ENCODE data around the gene POLR1D. TPM values are rescaled to one million over a fixed set of nuclear protein-coding genes. Genes with fewer than 3 reads are reported as not detected.

POLR1D gene
- total RNA-seq, 2 donors from 2014 or later: 56.0 to 178 TPM

DNA sequence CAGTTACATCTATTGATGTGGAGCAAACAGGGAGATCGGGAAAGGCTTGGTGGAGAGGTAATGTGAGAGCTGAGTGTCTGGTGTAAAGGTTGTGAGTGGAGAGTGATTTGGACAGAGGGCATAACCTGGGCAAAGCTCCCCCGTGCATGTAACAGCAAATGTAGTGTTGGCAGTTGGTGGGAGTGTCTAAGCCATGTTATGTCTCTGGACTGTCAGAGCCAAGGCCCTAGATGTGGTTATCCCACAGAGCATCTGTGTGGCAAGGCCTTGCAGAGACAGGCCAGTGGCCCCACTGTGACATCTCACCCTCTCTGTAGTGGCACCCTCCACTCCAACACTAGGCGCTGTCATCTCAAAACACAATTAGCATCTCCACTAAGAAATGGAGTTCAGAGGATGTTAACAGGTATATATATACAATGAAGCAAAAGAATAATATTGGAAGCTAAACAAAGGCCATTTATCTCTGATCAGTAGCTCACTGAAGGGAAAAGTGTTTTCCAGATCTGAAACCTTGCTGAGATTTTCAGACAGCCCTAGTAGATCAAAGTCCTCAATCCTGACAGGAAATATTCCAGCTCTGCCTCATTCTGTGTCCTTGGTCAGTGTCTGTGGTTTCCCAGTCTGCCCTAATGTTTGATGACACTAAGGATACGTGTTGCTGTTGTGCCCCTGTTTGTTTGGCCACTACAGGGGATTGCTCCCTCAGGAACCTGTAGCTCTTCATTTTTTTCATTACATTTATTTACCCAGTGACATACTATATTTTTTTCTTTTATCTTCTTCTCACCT is 20.2 kb downstream of the POLR1D start:
- H3K4me1 ChIP-seq: peaks cover 24% of the 10 kb centered on the region
- H3K4me3 ChIP-seq: no peak overlapping the region
- ATAC-seq (no peak), DNase-seq (no peak)
- TF ChIP-seq CTCF (IDR thresholded peaks at IDR 0.05) (no peak), POLR2A (IDR thresholded peaks at IDR 0.05) (no peak)
- no peaks in the 10 kb centered on the region for H3K9me3 ChIP-seq
- intact Hi-C loops (cut with DNase I): no loop called here
- H3K27me3 ChIP-seq: no peaks in the 10 kb centered on the region
- no peaks in the 10 kb centered on the region for H3K36me3 ChIP-seq (replicated peaks in 1 of 2; ENCODE audit: insufficient read depth in 1 of 2, low read depth in 2 of 2)
- WGBS, 2 donors: 83 to 89% methylated on average over 4 of the region's 4 CpGs
- H3K27ac ChIP-seq: no peak overlapping the region

DNA sequence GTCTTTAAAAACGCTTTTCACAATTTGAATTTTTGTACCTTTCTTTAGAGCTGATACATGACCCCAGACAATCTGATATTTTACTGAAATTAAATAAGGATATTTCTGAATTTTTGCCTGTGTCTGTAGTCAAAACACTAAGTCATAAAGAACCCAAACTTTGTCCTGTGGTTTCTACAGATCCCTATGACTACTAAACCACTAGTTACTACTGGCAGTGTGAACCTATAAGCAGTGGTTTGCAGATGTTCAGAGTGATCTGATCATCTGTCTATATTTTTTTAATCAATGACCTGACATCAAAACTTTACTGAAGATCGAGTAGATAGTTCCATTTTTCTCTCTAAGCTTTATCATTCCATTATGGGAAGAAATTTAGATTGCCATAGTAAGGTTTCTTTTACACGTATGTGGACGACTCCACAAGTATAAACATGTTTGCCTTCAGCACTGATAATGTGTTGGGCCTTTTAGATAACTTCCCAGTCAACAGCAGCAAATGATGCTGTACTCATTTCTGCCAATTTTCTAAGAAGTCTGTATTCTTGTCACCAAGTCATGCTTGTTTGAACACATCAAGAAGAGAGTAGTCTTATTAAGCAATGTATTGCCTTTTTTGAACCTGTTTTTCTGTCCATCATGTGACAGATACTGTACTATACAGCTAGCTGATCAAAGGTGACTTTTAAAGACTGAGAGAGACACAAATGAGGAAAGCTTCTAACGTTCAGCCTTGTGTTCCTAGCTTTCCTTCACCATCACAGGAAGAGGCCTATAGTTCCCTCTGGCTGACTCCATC is 21.8 kb downstream of the POLR1D start:
- no peak for DNase-seq

DNA sequence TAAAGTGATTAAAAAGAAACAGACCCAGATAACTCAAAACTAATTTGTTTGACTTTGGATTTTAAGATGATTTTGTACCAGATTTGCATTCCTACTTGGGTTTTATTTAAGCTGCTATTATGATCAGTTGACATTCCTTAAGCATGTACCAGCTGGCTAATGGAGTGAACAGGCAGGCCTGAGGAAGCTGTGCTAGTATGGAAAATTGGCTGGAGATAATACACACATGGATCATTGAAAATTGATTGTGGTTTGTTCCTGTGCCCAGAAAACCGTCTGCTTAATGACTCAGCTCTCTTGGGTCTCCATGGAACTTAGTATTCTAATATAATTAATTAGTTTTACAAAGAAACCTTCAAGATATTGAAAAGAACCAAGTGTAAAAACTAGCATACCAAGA is 22.6 kb downstream of the POLR1D start:
- Histone ChIP-seq H3K4me3 (no peak overlapping the region), H3K4me1 (peaks cover 11% of the 10 kb centered on the region), H3K9me3 (no peaks in the 10 kb centered on the region), H3K36me3 (replicated peaks in 1 of 2; ENCODE audit: insufficient read depth in 1 of 2, low read depth in 2 of 2) (peaks cover 0 to 4% of the 10 kb centered on the region in 2 donors), H3K27ac (no peak overlapping the region), H3K27me3 (no peaks in the 10 kb centered on the region)
- 4% methylated on average over 1 of the region's 1 CpG for WGBS, 2 donors
- ATAC-seq: peak; percentile 71
- TF ChIP-seq POLR2A (IDR thresholded peaks at IDR 0.05) (no peak), CTCF (IDR thresholded peaks at IDR 0.05) (no peak)
- intact Hi-C loops (cut with DNase I): no loop called here
- peak in 1 of 4 donors; percentile 27 for DNase-seq

More for the DNA sequence above, 21.8 kb downstream of the POLR1D start:
- Histone ChIP-seq H3K4me1 (peaks cover 13% of the 10 kb centered on the region), H3K27ac (no peak overlapping the region), H3K9me3 (no peaks in the 10 kb centered on the region), H3K36me3 (replicated peaks in 1 of 2; ENCODE audit: insufficient read depth in 1 of 2, low read depth in 2 of 2) (no peaks in the 10 kb centered on the region), H3K27me3 (no peaks in the 10 kb centered on the region), H3K4me3 (no peak overlapping the region)
- WGBS, 2 donors: 53 to 62% methylated on average over 5 of the region's 5 CpGs
- ATAC-seq: no peak
- TF ChIP-seq POLR2A (IDR thresholded peaks at IDR 0.05) (no peak), CTCF (IDR thresholded peaks at IDR 0.05) (no peak)
- intact Hi-C loops (cut with DNase I): no loop called here

GRCh38 chr13:27650312-27650711 is 28.6 kb downstream of the POLR1D start:
- ATAC-seq (no peak), DNase-seq (no peak)
- Histone ChIP-seq H3K9me3 (no peaks in the 10 kb centered on the region), H3K4me1 (no peaks in the 10 kb centered on the region), H3K27ac (no peak overlapping the region), H3K36me3 (replicated peaks in 1 of 2; ENCODE audit: insufficient read depth in 1 of 2, low read depth in 2 of 2) (peaks cover 11 to 15% of the 10 kb centered on the region in 2 donors), H3K27me3 (no peaks in the 10 kb centered on the region), H3K4me3 (no peak overlapping the region)
- 100% methylated on average over 1 of the region's 1 CpG for WGBS, 2 donors
- intact Hi-C loops (cut with DNase I): no loop called here
- no peak for TF ChIP-seq POLR2A (IDR thresholded peaks at IDR 0.05)
- TF ChIP-seq CTCF (IDR thresholded peaks at IDR 0.05): no peak
